ENCODE measurements around the gene PGAM2.
A peak's percentile ranks its signal among the peaks of the same experiment; 100 is the strongest.
"Not testable (repeated sequence)": the region's sequence is repeated elsewhere in the genome, so short reads cannot be mapped to it uniquely, and the experiment has no call there.

Gene PGAM2

GRCh38 chr7:44031319-44031718, 34.0 kb downstream of the PGAM2 start:
- DNase-seq (ENCODE audit: low read depth, low spot score): not testable (repeated sequence)

- DNase-seq (ENCODE audit: low read depth, low spot score): not testable (repeated sequence)
These were observed 35.3 kb downstream of the PGAM2 start for GRCh38 chr7:44030029-44030428.

GRCh38 chr7:44029433-44029832, 35.9 kb downstream of the PGAM2 start:
- not testable (repeated sequence) for DNase-seq (ENCODE audit: low read depth, low spot score)

GRCh38 chr7:44022796-44023467, 42.4 kb downstream of the PGAM2 start:
- DNase-seq (ENCODE audit: low read depth, low spot score): not testable (repeated sequence)

- DNase-seq (ENCODE audit: low read depth, low spot score): not testable (repeated sequence)
These were observed 43.3 kb downstream of the PGAM2 start for GRCh38 chr7:44022069-44022468.

GRCh38 chr7:44019825-44020224, 45.5 kb downstream of the PGAM2 start:
- DNase-seq (ENCODE audit: low read depth, low spot score): not testable (repeated sequence)

- peak; percentile 63 for DNase-seq (ENCODE audit: low read depth, low spot score)
These were observed 46.2 kb downstream of the PGAM2 start for GRCh38 chr7:44018857-44019807.

- not testable (repeated sequence) for DNase-seq (ENCODE audit: low read depth, low spot score)
These were observed 50.3 kb downstream of the PGAM2 start for GRCh38 chr7:44015090-44015489.

All from iPS DF 19.7 (cell line).